ENCODE data around the gene PANK4.

Gene PANK4

GRCh38 chr1:2529784-2530512 lies 3.6 kb upstream of the PANK4 start, which contains the start of gene HES5:
Gene HES5 (minus strand): TSS chr1:2530263. CDS start chr1:2530164, 99 bp downstream.
- no peak within 1 kb of the TSS for H3K27ac Mint-ChIP-seq
- ATAC-seq (no peak), DNase-seq (ENCODE audit: low spot score in 2 of 2) (no peak)
- H3K9me3 Mint-ChIP-seq, result no peaks in the 10 kb centered on the region
- H3K4me3 Mint-ChIP-seq, result peak within 1 kb of the TSS; percentile 51
- H3K36me3 Mint-ChIP-seq, result peaks cover 6% of the 10 kb centered on the region
- peaks cover 14% of the 10 kb centered on the region for H3K4me1 Mint-ChIP-seq

- Mint-ChIP-seq H3K4me3 (peak overlapping the region; percentile 51), H3K36me3 (peaks cover 9% of the 10 kb centered on the region), H3K9me3 (no peaks in the 10 kb centered on the region), H3K4me1 (peaks cover 21% of the 10 kb centered on the region), H3K27ac (no peak overlapping the region)
- DNase-seq (ENCODE audit: low spot score in 2 of 2) (peak in 1 of 2 donors; percentile 71), ATAC-seq (no peak)
These were observed 2.8 kb upstream of the PANK4 start for GRCh38 chr1:2528966-2529783.

- Mint-ChIP-seq H3K4me3 (peak overlapping the region; percentile 51), H3K36me3 (peaks cover 15% of the 10 kb centered on the region), H3K27ac (no peak overlapping the region), H3K4me1 (peaks cover 27% of the 10 kb centered on the region), H3K9me3 (no peaks in the 10 kb centered on the region)
- DNase-seq (ENCODE audit: low spot score in 2 of 2) (no peak), ATAC-seq (no peak)
These were observed 2.2 kb upstream of the PANK4 start for GRCh38 chr1:2528611-2528965.

- no peak for DNase-seq (ENCODE audit: low spot score in 2 of 2)
- H3K27ac Mint-ChIP-seq, result no peak overlapping the region
- H3K4me1 Mint-ChIP-seq, result peaks cover 33% of the 10 kb centered on the region
- H3K36me3 Mint-ChIP-seq, result peaks cover 21% of the 10 kb centered on the region
- no peak for ATAC-seq
- no peak overlapping the region for H3K4me3 Mint-ChIP-seq
- no peaks in the 10 kb centered on the region for H3K9me3 Mint-ChIP-seq
These were observed 1.6 kb upstream of the PANK4 start for GRCh38 chr1:2528016-2528415.

- Mint-ChIP-seq H3K36me3 (peaks cover 26% of the 10 kb centered on the region), H3K4me1 (peaks cover 38% of the 10 kb centered on the region), H3K4me3 (peak overlapping the region; percentile 92), H3K27ac (peak overlapping the region; percentile 91), H3K9me3 (no peaks in the 10 kb centered on the region)
- ATAC-seq (no peak), DNase-seq (ENCODE audit: low spot score in 2 of 2) (no peak)
These were observed 1.1 kb upstream of the PANK4 start for GRCh38 chr1:2527556-2527860.

GRCh38 chr1:2526824-2527555 lies 594 bp upstream of the PANK4 start:
- Mint-ChIP-seq H3K27ac (peak overlapping the region; percentile 91), H3K9me3 (no peaks in the 10 kb centered on the region), H3K4me3 (peak overlapping the region; percentile 92), H3K36me3 (peaks cover 30% of the 10 kb centered on the region), H3K4me1 (peaks cover 41% of the 10 kb centered on the region)
- peak; percentile 43 to 81 for DNase-seq (ENCODE audit: low spot score in 2 of 2)
- ATAC-seq, result peak; percentile 71

- peaks cover 41% of the 10 kb centered on the region for H3K4me1 Mint-ChIP-seq
- ATAC-seq (no peak), DNase-seq (ENCODE audit: low spot score in 2 of 2) (no peak)
- H3K9me3 Mint-ChIP-seq, result no peaks in the 10 kb centered on the region
- H3K27ac Mint-ChIP-seq, result peak overlapping the region; percentile 91
- H3K36me3 Mint-ChIP-seq, result peaks cover 43% of the 10 kb centered on the region
- peak overlapping the region; percentile 92 for H3K4me3 Mint-ChIP-seq
These were observed 850 bp downstream of the PANK4 start for GRCh38 chr1:2525572-2525919.

- H3K4me3 Mint-ChIP-seq, result peak overlapping the region; percentile 92
- H3K4me1 Mint-ChIP-seq, result peaks cover 41% of the 10 kb centered on the region
- ATAC-seq (no peak), DNase-seq (ENCODE audit: low spot score in 2 of 2) (peak in 1 of 2 donors; percentile 79)
- peaks cover 51% of the 10 kb centered on the region for H3K36me3 Mint-ChIP-seq
- no peaks in the 10 kb centered on the region for H3K9me3 Mint-ChIP-seq
- peak overlapping the region; percentile 91 for H3K27ac Mint-ChIP-seq
These were observed 2.3 kb downstream of the PANK4 start for GRCh38 chr1:2523891-2524609.

- Mint-ChIP-seq H3K4me3 (peak overlapping the region; percentile 92), H3K4me1 (peaks cover 41% of the 10 kb centered on the region), H3K27ac (peak overlapping the region; percentile 91), H3K9me3 (no peaks in the 10 kb centered on the region), H3K36me3 (peaks cover 58% of the 10 kb centered on the region)
- DNase-seq (ENCODE audit: low spot score in 2 of 2) (peak in 1 of 2 donors; percentile 79), ATAC-seq (no peak)
These were observed 3.1 kb downstream of the PANK4 start for GRCh38 chr1:2523191-2523890.

GRCh38 chr1:2522230-2522629 lies 4.2 kb downstream of the PANK4 start:
- Mint-ChIP-seq H3K4me1 (peaks cover 38% of the 10 kb centered on the region), H3K36me3 (peaks cover 69% of the 10 kb centered on the region), H3K27ac (peak overlapping the region; percentile 91), H3K4me3 (peak overlapping the region; percentile 92), H3K9me3 (no peaks in the 10 kb centered on the region)
- ATAC-seq (no peak), DNase-seq (ENCODE audit: low spot score in 2 of 2) (no peak)

GRCh38 chr1:2520806-2521205 lies 5.6 kb downstream of the PANK4 start:
- Mint-ChIP-seq H3K4me1 (peaks cover 32% of the 10 kb centered on the region), H3K9me3 (no peaks in the 10 kb centered on the region), H3K27ac (no peak overlapping the region), H3K4me3 (no peak overlapping the region), H3K36me3 (peaks cover 82% of the 10 kb centered on the region)
- DNase-seq (ENCODE audit: low spot score in 2 of 2) (no peak), ATAC-seq (no peak)

- Mint-ChIP-seq H3K4me3 (no peak overlapping the region), H3K9me3 (no peaks in the 10 kb centered on the region), H3K4me1 (peaks cover 30% of the 10 kb centered on the region), H3K36me3 (peaks cover 85% of the 10 kb centered on the region), H3K27ac (no peak overlapping the region)
- no peak for ATAC-seq
- no peak for DNase-seq (ENCODE audit: low spot score in 2 of 2)
These were observed 6.2 kb downstream of the PANK4 start for GRCh38 chr1:2520206-2520605.

GRCh38 chr1:2519729-2520128 lies 6.7 kb downstream of the PANK4 start:
- Mint-ChIP-seq H3K4me1 (peaks cover 25% of the 10 kb centered on the region), H3K36me3 (peaks cover 85% of the 10 kb centered on the region), H3K9me3 (no peaks in the 10 kb centered on the region), H3K27ac (no peak overlapping the region), H3K4me3 (no peak overlapping the region)
- DNase-seq (ENCODE audit: low spot score in 2 of 2) (no peak), ATAC-seq (no peak)

GRCh38 chr1:2519029-2519685 lies 7.2 kb downstream of the PANK4 start:
- ATAC-seq (no peak), DNase-seq (ENCODE audit: low spot score in 2 of 2) (no peak)
- Mint-ChIP-seq H3K4me3 (no peak overlapping the region), H3K9me3 (no peaks in the 10 kb centered on the region), H3K36me3 (peaks cover 84% of the 10 kb centered on the region), H3K4me1 (peaks cover 19% of the 10 kb centered on the region), H3K27ac (no peak overlapping the region)

Data from stimulated activated effector memory CD8-positive, alpha-beta T cell treated with anti-CD3 and anti-CD28 coated beads, Interleukin-12 subunit alpha, Interleukin-12 subunit beta, amount 100 ng/mL, for 72 hours (primary cell).